HL-60 (cell line): ENCODE results near the gene SDC1.

ENCODE experiments used
- DNase-seq, 2 experiments: peaks; one replicate each; pipeline ENCODE4 v3.0.0-alpha.2; 2010 to 2020; ENCODE audit warnings: low read depth in 1 of 2, low spot score in 1 of 2
- H3K27ac ChIP-seq: fragments of 250-450 bp; sonication (Bioruptor Pico); replicated peaks from 2 replicates; pipeline ENCODE4 v1.5.1; 2020; ENCODE audit warnings: mild to moderate bottlenecking, moderate library complexity
- H3K27me3 ChIP-seq: fragments of 250-450 bp; sonication (Bioruptor Pico); 2 replicates; pipeline ENCODE4 v1.5.1; 2021; ENCODE audit warnings: mild to moderate bottlenecking, moderate library complexity; ENCODE audit not compliant: insufficient read depth, poor library complexity, severe bottlenecking
- H3K4me3 ChIP-seq: replicated peaks from 2 replicates; pipeline ENCODE4 v1.5.1; 2011; ENCODE audit warnings: mild to moderate bottlenecking, control low read depth, low read length; ENCODE audit not compliant: insufficient read depth
- CTCF ChIP-seq: IDR thresholded peaks from one replicate; pipeline ENCODE4 v1.5.1; 2011; ENCODE audit warnings: low read length, control low read depth, inconsistent platforms; ENCODE audit not compliant: insufficient read depth
- GABPA ChIP-seq: IDR thresholded peaks from 2 replicates; pipeline ENCODE4 v1.6.1; 2012; ENCODE audit warnings: low read depth
- POLR2AphosphoS5 ChIP-seq: IDR thresholded peaks from 2 replicates; pipeline ENCODE4 v1.6.1; 2012; ENCODE audit warnings: low read depth
- REST ChIP-seq: IDR thresholded peaks from 2 replicates; pipeline ENCODE4 v1.6.1; 2012; ENCODE audit warnings: low read depth; ENCODE audit not compliant: insufficient replicate concordance
- SPI1 ChIP-seq: IDR thresholded peaks from 2 replicates; pipeline ENCODE4 v1.6.1; 2012; ENCODE audit warnings: low read depth, mild to moderate bottlenecking, borderline replicate concordance

Gene SDC1

GRCh38 chr2:20205915-20206524 is 18.9 kb downstream of the SDC1 start:
- no peak for DNase-seq
- TF ChIP-seq SPI1: no peak
- no peak for TF ChIP-seq CTCF
- TF ChIP-seq GABPA: no peak
- no peak for TF ChIP-seq REST
- TF ChIP-seq POLR2AphosphoS5: no peak
- Histone ChIP-seq H3K27me3 (no peaks in the 10 kb centered on the region), H3K4me3 (no peak overlapping the region), H3K27ac (no peak overlapping the region)

- TF ChIP-seq REST: no peak
- no peak for TF ChIP-seq POLR2AphosphoS5
- TF ChIP-seq GABPA: no peak
- no peak for TF ChIP-seq SPI1
- TF ChIP-seq CTCF: no peak
- Histone ChIP-seq H3K27me3 (no peaks in the 10 kb centered on the region), H3K27ac (no peak overlapping the region), H3K4me3 (no peak overlapping the region)
- no peak for DNase-seq
Observed at GRCh38 chr2:20205069-20205468, 19.9 kb downstream of the SDC1 start.

GRCh38 chr2:20203521-20204225 is 21.3 kb downstream of the SDC1 start:
- no peak for TF ChIP-seq POLR2AphosphoS5
- TF ChIP-seq CTCF: no peak
- no peak for TF ChIP-seq SPI1
- no peak for TF ChIP-seq REST
- TF ChIP-seq GABPA: no peak
- H3K4me3 ChIP-seq: no peak overlapping the region
- no peak overlapping the region for H3K27ac ChIP-seq
- DNase-seq: no peak
- H3K27me3 ChIP-seq: no peaks in the 10 kb centered on the region
